ENCODE results near the gene SCML1.

SCML1 gene

DNA sequence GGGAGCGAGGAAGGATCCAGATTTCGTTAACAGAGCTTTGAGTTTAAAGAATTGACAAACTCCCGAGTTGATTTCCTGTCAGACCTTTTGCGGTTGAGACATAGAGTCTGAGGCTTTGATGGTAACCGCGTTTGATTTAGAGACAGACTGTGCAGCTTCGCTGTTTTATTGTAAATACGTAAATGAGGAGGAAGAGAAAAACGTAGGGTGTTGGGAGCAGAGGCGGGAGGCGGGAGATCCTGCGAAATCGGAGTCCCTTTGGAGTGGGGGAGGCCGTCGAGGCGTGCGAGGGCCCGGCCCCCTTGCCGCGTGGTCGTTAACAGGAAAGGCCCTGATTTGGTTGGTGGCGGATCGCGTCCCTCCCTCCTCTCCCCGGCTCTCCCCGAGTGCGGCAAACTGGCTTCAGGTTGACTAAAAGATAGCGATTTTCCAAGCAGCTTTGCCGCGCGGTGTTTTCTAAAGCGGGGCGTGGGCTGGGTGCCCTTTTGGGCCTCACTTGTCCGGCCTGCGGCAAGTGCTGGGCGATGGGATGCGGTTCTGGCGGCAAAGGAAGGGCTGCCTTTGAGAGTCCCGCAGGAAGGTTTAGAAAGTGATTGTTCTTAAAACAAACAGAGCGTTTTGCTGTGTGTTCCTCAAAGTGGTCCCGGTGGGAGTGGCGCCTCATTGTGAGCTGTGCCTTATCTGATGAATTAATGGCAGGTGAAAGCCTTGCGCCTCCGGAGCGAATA lies 857 bp downstream of the SCML1 start:
- peak; percentile 70 for FAIRE-seq

DNA sequence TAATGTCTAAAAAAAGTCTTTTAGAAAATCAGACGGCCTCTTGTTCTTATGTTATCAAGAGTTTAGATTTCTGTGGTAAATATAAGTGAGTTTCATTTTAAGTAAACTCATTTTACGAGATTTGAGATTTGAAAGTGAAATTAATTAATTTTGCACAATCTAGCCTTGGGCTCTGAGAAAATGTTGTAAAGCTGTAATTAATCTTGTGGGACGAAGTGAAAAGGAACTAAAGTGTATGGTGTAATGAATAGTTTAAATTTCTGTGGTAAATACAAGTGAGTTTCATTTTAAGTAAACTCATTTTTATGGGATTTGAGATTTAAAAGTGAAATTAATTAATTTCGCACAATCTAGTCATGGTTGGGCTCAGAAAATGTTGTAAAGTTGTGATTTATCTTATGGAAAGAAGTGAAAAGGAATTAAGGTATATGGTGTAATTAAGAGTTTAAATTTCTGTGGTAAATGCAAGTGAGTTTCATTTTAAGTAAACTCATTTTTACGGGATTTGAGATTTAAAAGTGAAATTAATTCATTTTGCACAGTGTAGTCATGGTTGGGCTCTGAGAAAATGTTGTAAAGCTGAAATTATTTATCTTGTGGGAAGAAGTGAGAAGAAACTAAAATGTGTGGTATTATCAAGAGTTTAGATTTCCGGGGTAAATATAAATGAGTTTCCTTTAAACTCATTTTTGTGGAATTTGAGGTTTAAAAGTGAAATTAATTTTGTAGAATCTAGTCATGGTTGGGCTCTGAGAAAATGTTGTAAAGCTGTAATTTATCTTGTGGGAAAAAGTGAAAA lies 1.6 kb downstream of the SCML1 start:
- peak; percentile 49 for FAIRE-seq

More for the DNA sequence above, 857 bp downstream of the SCML1 start:
- no peak for DNase-seq (ENCODE audit: extremely low spot score, insufficient read length, low read depth)

DNA sequence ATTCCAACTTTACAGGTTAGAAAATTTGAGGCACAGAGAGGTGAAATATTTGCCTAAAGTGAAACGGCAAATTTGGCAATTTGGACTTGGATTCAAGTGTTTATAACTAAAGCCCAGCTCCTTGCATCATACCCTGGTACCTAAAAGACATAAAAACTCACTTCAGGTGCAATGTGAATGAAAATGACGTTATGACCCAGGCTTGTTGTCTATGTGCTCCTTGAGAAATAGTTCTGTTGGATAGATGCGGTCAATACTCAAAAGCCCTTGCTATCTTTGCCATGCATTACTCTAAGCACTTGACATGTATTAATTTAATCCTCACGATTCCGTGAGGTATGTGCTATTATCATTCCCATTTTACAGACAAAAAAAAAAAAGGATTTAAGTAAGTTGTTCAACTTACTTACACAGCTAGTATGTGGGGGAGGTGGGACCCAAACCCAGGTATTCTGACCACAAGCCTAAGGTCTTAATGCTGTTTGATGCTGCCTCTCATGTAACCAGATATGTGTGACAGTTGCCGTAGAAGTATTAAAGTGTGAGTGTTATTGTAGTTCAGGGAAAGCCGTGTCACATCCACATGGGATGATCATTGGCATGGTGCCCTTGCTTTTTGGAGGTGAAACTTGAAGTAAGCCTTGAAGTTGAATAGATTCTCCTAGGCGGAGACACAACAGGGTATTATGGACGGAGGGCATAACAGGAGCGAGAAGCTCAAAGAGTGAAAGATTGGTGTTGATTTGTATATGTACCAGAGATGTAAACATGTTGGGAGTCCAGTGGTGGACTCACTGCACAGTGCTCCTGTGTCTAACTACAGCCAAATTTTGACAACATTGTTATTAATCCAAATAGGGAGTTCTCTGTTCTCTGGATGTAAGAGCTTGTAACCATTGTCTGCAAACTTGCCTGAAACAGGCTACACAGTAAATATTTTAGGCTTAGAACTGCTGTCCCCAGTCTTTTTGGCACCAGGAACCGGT lies 3.1 kb downstream of the SCML1 start:
- FAIRE-seq (no peak), DNase-seq (ENCODE audit: extremely low spot score, insufficient read length, low read depth) (no peak)

More for the DNA sequence above, 1.6 kb downstream of the SCML1 start:
- no peak for DNase-seq (ENCODE audit: extremely low spot score, insufficient read length, low read depth)

- no peak for DNase-seq (ENCODE audit: extremely low spot score, insufficient read length, low read depth)
Observed at GRCh38 chrX:17741123-17741511, 3.8 kb downstream of the SCML1 start.

DNA sequence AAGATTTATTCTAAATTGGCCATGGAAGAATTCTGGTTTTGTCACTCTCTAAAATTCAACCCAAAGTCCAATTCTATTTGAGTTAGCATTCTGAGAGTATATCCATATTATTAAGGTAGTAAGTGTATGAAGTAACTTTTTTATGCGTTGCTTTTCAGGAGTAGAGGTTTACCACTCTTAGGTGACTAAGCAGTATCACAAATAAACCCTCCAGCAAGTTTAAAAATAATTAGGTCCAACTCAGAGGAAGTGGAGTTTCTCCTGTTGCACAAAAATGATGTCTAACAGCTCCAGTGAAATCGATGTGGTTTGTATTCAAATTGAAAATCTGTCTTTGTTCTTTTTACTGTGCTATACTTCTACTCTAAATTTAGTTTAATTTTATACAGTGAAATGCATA lies 6.6 kb downstream of the SCML1 start:
- DNase-seq (ENCODE audit: extremely low spot score, insufficient read length, low read depth): no peak
- no peak for FAIRE-seq

More at GRCh38 chrX:17741123-17741511, 3.8 kb downstream of the SCML1 start:
- FAIRE-seq: no peak

GRCh38 chrX:17744896-17745523 lies 7.7 kb downstream of the SCML1 start:
- DNase-seq (ENCODE audit: extremely low spot score, insufficient read length, low read depth): no peak
- FAIRE-seq: peak; percentile 81

- DNase-seq (ENCODE audit: extremely low spot score, insufficient read length, low read depth): no peak
- FAIRE-seq: no peak
Observed at GRCh38 chrX:17747692-17748091, 10.4 kb downstream of the SCML1 start.

DNA sequence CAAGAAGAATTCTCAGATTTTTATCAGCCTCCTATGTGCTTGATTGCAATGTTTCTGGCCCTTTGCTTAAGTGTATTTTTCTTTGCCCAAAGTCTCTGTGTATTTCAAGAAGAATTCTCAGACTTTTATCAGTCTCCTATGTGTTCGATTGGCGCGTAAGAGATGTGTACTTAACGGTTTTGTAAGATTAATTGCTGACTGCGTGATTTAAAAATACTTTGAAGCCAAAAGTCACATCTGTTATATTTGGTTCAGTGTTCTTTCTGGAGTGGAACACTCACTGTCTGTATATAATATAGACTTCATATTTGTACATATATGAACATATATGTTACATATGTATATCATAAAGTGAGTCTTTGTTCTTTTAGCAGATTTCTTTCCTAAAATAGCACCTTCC lies 11.4 kb downstream of the SCML1 start:
- FAIRE-seq: no peak
- DNase-seq (ENCODE audit: extremely low spot score, insufficient read length, low read depth): no peak

DNA sequence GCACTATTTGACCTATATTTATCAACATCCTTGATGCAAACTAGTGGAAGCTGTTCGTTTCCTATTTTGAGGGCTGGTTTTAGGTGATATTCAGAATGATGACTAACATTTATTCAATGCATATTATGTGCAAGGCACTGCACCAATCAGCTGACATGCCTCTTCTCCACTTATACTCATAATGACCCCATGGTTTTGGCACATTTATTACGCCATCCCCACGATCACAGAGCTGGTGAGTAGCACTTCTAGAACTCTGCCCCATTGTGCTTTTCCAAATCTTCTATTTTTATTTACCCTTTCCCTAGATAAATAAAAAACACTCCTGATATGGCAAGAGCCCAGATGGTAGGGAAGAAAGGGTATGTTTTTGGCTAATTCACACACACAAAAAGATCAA lies 13.1 kb downstream of the SCML1 start:
- DNase-seq (ENCODE audit: extremely low spot score, insufficient read length, low read depth): no peak
- peak; percentile 62 for FAIRE-seq

DNA sequence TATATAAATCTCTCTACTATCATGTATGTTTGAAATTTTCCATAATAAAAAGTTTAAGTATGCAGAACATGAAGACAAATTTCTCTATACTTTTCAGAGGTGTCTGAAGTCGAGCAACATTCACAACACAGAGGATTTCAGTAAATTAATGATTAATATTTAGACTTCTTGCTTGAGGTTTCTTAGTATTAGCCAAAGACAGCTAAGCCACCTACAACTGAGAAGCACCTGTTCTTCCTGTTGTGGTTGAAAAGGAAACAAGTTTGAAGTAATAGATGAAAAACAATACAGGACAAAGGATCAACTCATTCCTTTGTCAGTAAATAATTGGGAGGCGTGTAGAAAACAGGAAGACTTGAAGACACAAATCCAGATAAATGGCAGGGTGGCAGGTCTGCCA lies 21.1 kb downstream of the SCML1 start:
- no peak for FAIRE-seq
- peak; percentile 9 for DNase-seq (ENCODE audit: extremely low spot score, insufficient read length, low read depth)

GRCh38 chrX:17759990-17760389 lies 22.7 kb downstream of the SCML1 start:
- FAIRE-seq (no peak), DNase-seq (ENCODE audit: extremely low spot score, insufficient read length, low read depth) (no peak)

DNA sequence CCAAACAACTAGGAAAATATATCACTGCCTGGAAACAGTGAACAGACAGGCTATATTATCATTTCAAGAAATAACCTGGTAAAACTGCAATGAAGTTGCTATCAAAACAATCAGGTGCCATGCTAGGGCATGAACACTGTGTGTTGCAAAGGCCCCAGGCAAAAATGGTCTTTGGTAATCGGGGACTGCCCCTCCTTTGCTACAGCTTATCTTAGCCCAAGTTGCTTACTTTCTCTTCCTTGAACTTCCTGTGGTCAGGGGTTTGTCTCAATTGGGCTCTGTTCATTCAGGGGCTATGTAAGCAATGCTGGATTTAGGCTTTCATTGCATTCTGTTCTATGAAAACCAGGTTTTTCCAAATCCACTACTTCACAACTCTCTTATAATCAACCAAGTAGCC lies 30.4 kb downstream of the SCML1 start:
- DNase-seq (ENCODE audit: extremely low spot score, insufficient read length, low read depth) (no peak), FAIRE-seq (no peak)

DNA sequence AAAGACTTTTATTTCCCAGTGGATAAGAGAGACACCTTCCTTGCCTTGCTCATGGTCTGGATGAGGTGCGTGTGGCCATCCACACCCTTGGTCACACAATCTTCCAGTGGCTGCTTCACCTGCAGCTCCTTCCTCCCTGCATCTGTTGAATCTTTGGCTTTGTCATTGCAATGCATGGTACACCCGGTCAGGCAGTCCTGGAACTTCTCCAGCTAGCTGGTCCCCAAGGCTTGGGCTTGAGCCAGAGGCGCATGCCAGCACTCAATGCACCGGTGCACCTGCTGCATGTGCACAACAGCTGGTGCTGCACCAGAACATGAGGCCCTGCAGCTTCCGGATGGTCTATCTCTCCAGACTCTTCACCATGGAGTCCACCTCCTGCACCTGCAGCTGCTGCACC lies 31.7 kb downstream of the SCML1 start:
- FAIRE-seq: no peak

DNA sequence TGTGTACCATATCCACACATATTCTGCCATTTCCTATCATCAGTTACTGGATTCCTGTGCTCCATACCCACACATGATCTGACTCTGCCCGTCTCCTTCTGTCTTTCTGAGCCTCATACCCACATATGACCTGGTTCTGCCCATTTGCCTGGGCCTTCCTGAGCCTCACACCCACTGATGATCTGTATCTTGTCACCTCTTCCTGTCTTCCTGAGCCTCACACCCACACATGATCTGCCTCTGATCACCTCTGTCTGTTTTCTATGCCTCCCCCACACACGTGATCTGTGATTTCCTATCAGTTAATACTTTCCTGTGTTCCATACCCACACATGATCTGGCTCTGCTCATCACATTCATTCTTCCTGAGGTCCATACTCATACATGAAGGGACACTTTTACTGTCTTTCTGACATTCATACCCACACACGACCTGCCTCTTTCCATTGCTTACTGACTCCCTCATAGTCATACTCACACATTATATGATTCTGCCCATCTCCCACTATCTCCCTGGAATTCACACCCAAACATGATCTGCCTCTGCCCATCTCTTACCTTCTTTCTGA lies 32.5 kb downstream of the SCML1 start:
- FAIRE-seq (no peak), DNase-seq (ENCODE audit: extremely low spot score, insufficient read length, low read depth) (no peak)

More for the DNA sequence above, 31.7 kb downstream of the SCML1 start:
- DNase-seq (ENCODE audit: extremely low spot score, insufficient read length, low read depth): no peak

DNA sequence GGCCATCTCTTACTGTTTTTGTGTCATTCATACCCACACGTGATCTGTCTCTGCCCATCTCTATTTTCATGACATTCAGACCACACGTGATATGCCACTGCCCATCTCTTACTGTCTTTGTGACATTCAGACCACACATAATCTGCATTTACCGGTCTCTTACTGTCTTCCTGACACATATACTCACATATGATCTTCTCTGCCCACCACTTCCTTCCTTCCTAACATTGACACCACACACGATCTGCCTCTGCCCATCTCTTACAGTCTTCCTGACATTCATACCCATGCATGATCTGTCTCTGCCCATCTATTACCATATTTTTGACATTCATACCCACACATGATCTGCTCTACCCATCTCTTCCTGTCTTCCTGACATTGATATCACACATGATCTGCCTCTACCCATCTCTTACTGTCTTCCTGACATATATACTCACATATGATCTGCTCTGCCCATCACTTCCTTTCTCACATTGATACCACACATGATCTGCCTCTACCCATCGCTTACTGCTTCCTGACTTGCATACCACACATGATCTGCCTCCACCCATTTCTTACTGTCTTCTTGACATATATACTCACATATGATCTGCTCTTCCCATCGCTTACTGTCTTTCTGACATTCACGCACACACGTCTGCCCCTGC lies 36.1 kb downstream of the SCML1 start:
- FAIRE-seq: no peak

GRCh38 chrX:17774053-17774452 lies 36.8 kb downstream of the SCML1 start:
- DNase-seq (ENCODE audit: extremely low spot score, insufficient read length, low read depth): no peak
- no peak for FAIRE-seq

More for the DNA sequence above, 36.1 kb downstream of the SCML1 start:
- DNase-seq (ENCODE audit: extremely low spot score, insufficient read length, low read depth): no peak

- FAIRE-seq: no peak
Observed at GRCh38 chrX:17778997-17779396, 41.7 kb downstream of the SCML1 start.

GRCh38 chrX:17779434-17779833 lies 42.1 kb downstream of the SCML1 start:
- no peak for FAIRE-seq
- no peak for DNase-seq (ENCODE audit: extremely low spot score, insufficient read length, low read depth)

More at GRCh38 chrX:17778997-17779396, 41.7 kb downstream of the SCML1 start:
- DNase-seq (ENCODE audit: extremely low spot score, insufficient read length, low read depth): no peak

Measured in GM18507 (cell line).